NCI-H1436 (cell line): ENCODE data around the gene HSP90B1.

Experiments used
- DNase-seq: peaks from one replicate; lab custom pipeline; 2025; lab: John Stamatoyannopoulos, UW

The HSP90B1 gene

GRCh38 chr12:103929046-103929783 is 995 bp upstream of the HSP90B1 start:
- peak; percentile 84 for DNase-seq

GRCh38 chr12:103929784-103930033 is 501 bp upstream of the HSP90B1 start:
- DNase-seq: peak; percentile 92

GRCh38 chr12:103930787-103931735 is 851 bp downstream of the HSP90B1 start:
- no peak for DNase-seq

GRCh38 chr12:103933237-103933636 is 3.0 kb downstream of the HSP90B1 start:
- DNase-seq: no peak

- no peak for DNase-seq
Measured at GRCh38 chr12:103936679-103937078, 6.5 kb downstream of the HSP90B1 start.

GRCh38 chr12:103944964-103945363 is 14.8 kb downstream of the HSP90B1 start:
- no peak for DNase-seq

GRCh38 chr12:103947871-103948555 is 17.8 kb downstream of the HSP90B1 start:
- DNase-seq: no peak

GRCh38 chr12:103948746-103949406 is 18.7 kb downstream of the HSP90B1 start:
- DNase-seq: no peak

GRCh38 chr12:103952497-103952896 is 22.3 kb downstream of the HSP90B1 start:
- no peak for DNase-seq

GRCh38 chr12:103955811-103956508 is 25.8 kb downstream of the HSP90B1 start:
- no peak for DNase-seq

GRCh38 chr12:103956509-103957027 is 26.4 kb downstream of the HSP90B1 start:
- DNase-seq: no peak

- DNase-seq: no peak
Measured at GRCh38 chr12:103957865-103958388, 27.7 kb downstream of the HSP90B1 start.

- no peak for DNase-seq
Measured at GRCh38 chr12:103958621-103959020, 28.4 kb downstream of the HSP90B1 start.

- no peak for DNase-seq
Measured at GRCh38 chr12:103960616-103961227, 30.5 kb downstream of the HSP90B1 start.

- DNase-seq: no peak
Measured at GRCh38 chr12:103962493-103962892, 32.3 kb downstream of the HSP90B1 start.

GRCh38 chr12:103964805-103965204 is 34.6 kb downstream of the HSP90B1 start:
- DNase-seq: no peak

- DNase-seq: no peak
Measured at GRCh38 chr12:103965255-103965589, 35.0 kb downstream of the HSP90B1 start.

- DNase-seq: peak; percentile 99
Measured at GRCh38 chr12:103965590-103966504, 35.6 kb downstream of the HSP90B1 start, which contains the start of gene TDG. Gene TDG, plus strand, starts transcription at chr12:103965872. Its CDS starts 166 bp downstream, at chr12:103966038.

GRCh38 chr12:103966736-103967135 is 36.5 kb downstream of the HSP90B1 start:
- DNase-seq: no peak

GRCh38 chr12:103969391-103969790 is 39.2 kb downstream of the HSP90B1 start:
- no peak for DNase-seq
